HepG2 (cell line): Measurements from ENCODE around the gene NT5C1B. TPM values are rescaled to one million over a fixed set of nuclear protein-coding genes. Genes with fewer than 3 reads are reported as not detected.

Experiments used
- EZH2 ChIP-seq: conservative IDR thresholded peaks from 2 replicates; pipeline ENCODE4 v1.6.1; 2012; ENCODE audit warnings: mild to moderate bottlenecking, low read depth, low read length, moderate library complexity
- GATAD1 ChIP-seq: IDR thresholded peaks from 2 replicates; pipeline ENCODE4 v1.6.1; 2016; ENCODE audit warnings: missing genetic modification reagents, missing compliant biosample characterization
- HES4 ChIP-seq: sonication (generic); formaldehyde crosslinking; IDR thresholded peaks from 2 replicates; pipeline ENCODE4 v1.9.0; 2021; ENCODE audit warnings: mild to moderate bottlenecking, missing genetic modification reagents, borderline replicate concordance
- HMG20A ChIP-seq: IDR thresholded peaks from 2 replicates; pipeline ENCODE4 v1.6.1; 2016; ENCODE audit warnings: borderline replicate concordance
- KLF12 ChIP-seq: sonication (generic); formaldehyde crosslinking; IDR thresholded peaks from 2 replicates; pipeline ENCODE4 v1.4.0; 2020; ENCODE audit warnings: missing genetic modification reagents, borderline replicate concordance
- MTF1 ChIP-seq: sonication (generic); formaldehyde crosslinking; IDR thresholded peaks from 2 replicates; pipeline ENCODE4 v1.5.0; 2020; ENCODE audit warnings: missing genetic modification reagents
- NCOA1 ChIP-seq: sonication (generic); formaldehyde crosslinking; IDR thresholded peaks from 2 replicates; pipeline ENCODE4 v1.9.0; 2021; ENCODE audit warnings: missing genetic modification reagents
- RERE ChIP-seq: IDR thresholded peaks from 2 replicates; pipeline ENCODE4 v1.6.1; 2016; ENCODE audit warnings: low read depth, missing genetic modification reagents, missing compliant biosample characterization
- ZBTB39 ChIP-seq: sonication (generic); formaldehyde crosslinking; IDR thresholded peaks from 2 replicates; pipeline ENCODE4 v1.5.0; 2020; ENCODE audit warnings: missing genetic modification reagents
- ZNF264 ChIP-seq: sonication (generic); formaldehyde crosslinking; IDR thresholded peaks from 2 replicates; pipeline ENCODE4 v1.4.0; 2020; ENCODE audit warnings: missing genetic modification reagents
- ZNF737 ChIP-seq: sonication (generic); formaldehyde crosslinking; IDR thresholded peaks from 2 replicates; pipeline ENCODE4 v1.5.0; 2020; ENCODE audit warnings: missing genetic modification reagents, mild to moderate bottlenecking, borderline replicate concordance
- polyA plus RNA-seq, 8 experiments: library from polyadenylated mRNA; depleted of rRNA in 3 of 8; stranded (reverse) in 7 of 8; unstranded in 1 of 8; fragments of >200 nt; fragmentation: Illumina TruSeq in 4 of 8; extraction: Trizol in 4 of 8; gene quantifications; 2 replicates each; pipeline versions ENCODE4 v1.2.1 to v1.2.3, GENCODE V29; 2011 to 2016; ENCODE audit warnings: low read depth in 4 of 8, missing spikeins in 1 of 8, mixed read lengths in 1 of 8; ENCODE audit not compliant: insufficient read depth in 1 of 8
- total RNA-seq, 5 experiments: library from RNA; depleted of rRNA; stranded (reverse); fragments of >200 nt; fragmentation: Illumina TruSeq; extraction: Trizol; gene quantifications; 2 replicates each; pipeline ENCODE4 v1.2.3, GENCODE V29; 2016; ENCODE audit warnings: low read depth in 1 of 5
- TF ChIP-seq, protein P1 (sequence below), 2 experiments: sonication (generic) in 1 of 2; formaldehyde crosslinking in 1 of 2; IDR thresholded peaks; 2 replicates each; pipeline versions ENCODE4 v1.4.0 to v1.6.1; 2018 to 2020; ENCODE audit warnings: missing genetic modification reagents in 2 of 2, borderline replicate concordance in 1 of 2, low read depth in 1 of 2, mild to moderate bottlenecking in 1 of 2, missing biosample characterization in 1 of 2
- TF ChIP-seq, protein P2 (sequence below), 2 experiments: sonication (generic) in 1 of 2; formaldehyde crosslinking in 1 of 2; IDR thresholded peaks; 2 replicates each; pipeline versions ENCODE4 v1.4.0 to v1.6.1; 2016 to 2020; ENCODE audit warnings: borderline replicate concordance in 1 of 2, low read depth in 1 of 2, mild to moderate bottlenecking in 1 of 2, missing genetic modification reagents in 1 of 2
- TF ChIP-seq, protein P3 (sequence below): sonication (generic); formaldehyde crosslinking; IDR thresholded peaks from 2 replicates; pipeline ENCODE4 v1.8.0; 2022; ENCODE audit warnings: missing genetic modification reagents, mild to moderate bottlenecking, borderline replicate concordance

The NT5C1B gene
- total and polyA plus RNA-seq, 2 of the 13 experiments (the other 11 are each of a cell fraction or from before 2014, with no cell fraction given) = not detected

- TF ChIP-seq, protein P1, sequence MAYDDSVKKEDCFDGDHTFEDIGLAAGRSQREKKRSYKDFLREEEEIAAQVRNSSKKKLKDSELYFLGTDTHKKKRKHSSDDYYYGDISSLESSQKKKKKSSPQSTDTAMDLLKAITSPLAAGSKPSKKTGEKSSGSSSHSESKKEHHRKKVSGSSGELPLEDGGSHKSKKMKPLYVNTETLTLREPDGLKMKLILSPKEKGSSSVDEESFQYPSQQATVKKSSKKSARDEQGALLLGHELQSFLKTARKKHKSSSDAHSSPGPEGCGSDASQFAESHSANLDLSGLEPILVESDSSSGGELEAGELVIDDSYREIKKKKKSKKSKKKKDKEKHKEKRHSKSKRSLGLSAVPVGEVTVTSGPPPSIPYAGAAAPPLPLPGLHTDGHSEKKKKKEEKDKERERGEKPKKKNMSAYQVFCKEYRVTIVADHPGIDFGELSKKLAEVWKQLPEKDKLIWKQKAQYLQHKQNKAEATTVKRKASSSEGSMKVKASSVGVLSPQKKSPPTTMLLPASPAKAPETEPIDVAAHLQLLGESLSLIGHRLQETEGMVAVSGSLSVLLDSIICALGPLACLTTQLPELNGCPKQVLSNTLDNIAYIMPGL (CRISPR knock-in tag; IDR thresholded peaks at IDR 0.05; ENCODE audit: borderline replicate concordance in 1 of 2, low read depth in 1 of 2) = no peak
- TF ChIP-seq KLF12 (CRISPR knock-in tag) = no peak
- TF ChIP-seq ZNF737 (CRISPR knock-in tag) = no peak
- no peak for TF ChIP-seq NCOA1 (CRISPR knock-in tag)
- TF ChIP-seq, protein P2, sequence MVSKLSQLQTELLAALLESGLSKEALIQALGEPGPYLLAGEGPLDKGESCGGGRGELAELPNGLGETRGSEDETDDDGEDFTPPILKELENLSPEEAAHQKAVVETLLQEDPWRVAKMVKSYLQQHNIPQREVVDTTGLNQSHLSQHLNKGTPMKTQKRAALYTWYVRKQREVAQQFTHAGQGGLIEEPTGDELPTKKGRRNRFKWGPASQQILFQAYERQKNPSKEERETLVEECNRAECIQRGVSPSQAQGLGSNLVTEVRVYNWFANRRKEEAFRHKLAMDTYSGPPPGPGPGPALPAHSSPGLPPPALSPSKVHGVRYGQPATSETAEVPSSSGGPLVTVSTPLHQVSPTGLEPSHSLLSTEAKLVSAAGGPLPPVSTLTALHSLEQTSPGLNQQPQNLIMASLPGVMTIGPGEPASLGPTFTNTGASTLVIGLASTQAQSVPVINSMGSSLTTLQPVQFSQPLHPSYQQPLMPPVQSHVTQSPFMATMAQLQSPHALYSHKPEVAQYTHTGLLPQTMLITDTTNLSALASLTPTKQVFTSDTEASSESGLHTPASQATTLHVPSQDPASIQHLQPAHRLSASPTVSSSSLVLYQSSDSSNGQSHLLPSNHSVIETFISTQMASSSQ (IDR thresholded peaks at IDR 0.05; ENCODE audit: low read depth) = no peak
- TF ChIP-seq, protein P2 (CRISPR knock-in tag; IDR thresholded peaks at IDR 0.05; ENCODE audit: borderline replicate concordance) = peak; percentile 10; the same call in 1 of the 2 replicates
- TF ChIP-seq ZNF264 = no peak
- peak; percentile 11; the same call in 1 of the 2 replicates for TF ChIP-seq GATAD1 (CRISPR knock-in tag)
- 0 out of 2 replicates have a peak, but pooled peaks have one; percentile 4 for TF ChIP-seq HMG20A (CRISPR knock-in tag)
- no peak for TF ChIP-seq RERE
- no peak for TF ChIP-seq MTF1
- TF ChIP-seq HES4 (CRISPR knock-in tag) = no peak
- no peak for TF ChIP-seq ZBTB39
- TF ChIP-seq EZH2 = no peak
- TF ChIP-seq, protein P3, sequence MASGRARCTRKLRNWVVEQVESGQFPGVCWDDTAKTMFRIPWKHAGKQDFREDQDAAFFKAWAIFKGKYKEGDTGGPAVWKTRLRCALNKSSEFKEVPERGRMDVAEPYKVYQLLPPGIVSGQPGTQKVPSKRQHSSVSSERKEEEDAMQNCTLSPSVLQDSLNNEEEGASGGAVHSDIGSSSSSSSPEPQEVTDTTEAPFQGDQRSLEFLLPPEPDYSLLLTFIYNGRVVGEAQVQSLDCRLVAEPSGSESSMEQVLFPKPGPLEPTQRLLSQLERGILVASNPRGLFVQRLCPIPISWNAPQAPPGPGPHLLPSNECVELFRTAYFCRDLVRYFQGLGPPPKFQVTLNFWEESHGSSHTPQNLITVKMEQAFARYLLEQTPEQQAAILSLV (CRISPR knock-in tag) = no peak
Observed at GRCh38 chr2:18560797-18561085, 28.6 kb downstream of the NT5C1B start (continued).
